H1 (cell line): ENCODE data around the gene ZDHHC3. TPM values are rescaled to one million over a fixed set of nuclear protein-coding genes. Genes with fewer than 3 reads are reported as not detected.

Experiments
- BACH1 ChIP-seq: IDR thresholded peaks from 2 replicates; pipeline ENCODE4 v1.6.1; 2012; ENCODE audit warnings: low read length, improper control_type of control experiment
- CREB1 ChIP-seq: IDR thresholded peaks from 2 replicates; pipeline ENCODE4 v1.6.1; 2012; ENCODE audit warnings: inconsistent platforms
- RAD21 ChIP-seq, 2 experiments: IDR thresholded peaks in 1 of 2; conservative IDR thresholded peaks in 1 of 2; 2 replicates each; pipeline ENCODE4 v1.6.1; 2011; ENCODE audit warnings: low read depth in 2 of 2, low read length in 2 of 2, improper control_type of control experiment in 1 of 2, inconsistent platforms in 1 of 2, mild to moderate bottlenecking in 1 of 2, moderate library complexity in 1 of 2
- SIN3A ChIP-seq, 2 experiments: IDR thresholded peaks in 1 of 2; conservative IDR thresholded peaks in 1 of 2; 2 replicates each; pipeline ENCODE4 v1.6.1; 2011 to 2012; ENCODE audit warnings: low read length in 2 of 2, improper control_type of control experiment in 1 of 2, low read depth in 1 of 2, mild to moderate bottlenecking in 1 of 2
- SIRT6 ChIP-seq: IDR thresholded peaks from one replicate; pipeline ENCODE4 v1.7.1; 2012; ENCODE audit warnings: low read length, inconsistent platforms
- YY1 ChIP-seq: IDR thresholded peaks from 2 replicates; pipeline ENCODE4 v1.6.1; 2011; ENCODE audit warnings: low read depth, mild to moderate bottlenecking, low read length
- ZNF274 ChIP-seq: IDR thresholded peaks from 2 replicates; pipeline ENCODE4 v1.7.0; 2012; ENCODE audit warnings: low read length, borderline replicate concordance; ENCODE audit errors: extremely low read depth
- polyA plus RNA-seq, 7 experiments: library from polyadenylated mRNA; depleted of rRNA in 3 of 7; stranded (reverse) in 5 of 7; unstranded in 2 of 7; fragments of >200 nt in 5 of 7; fragments of 200-250 nt in 2 of 7; gene quantifications; 1 replicate in 5 of 7; 2 replicates in 1 of 7; 4 replicates in 1 of 7; pipeline versions ENCODE4 v1.2.1 to v1.2.3, GENCODE V29; 2011 to 2013; ENCODE audit warnings: missing spikeins in 2 of 7, mixed read lengths in 2 of 7
- total RNA-seq: library from RNA; stranded (reverse); fragmentation: NEBNext Ultra II Directional; extraction: Animal tissue kit (Norgen Biotek cat#: 25700); gene quantifications from 2 replicates; pipeline ENCODE4 v1.2.1, GENCODE V29; 2021

ZDHHC3 gene
- total and polyA plus RNA-seq, 2 of the 8 experiments (the other 6 are each of a cell fraction or from before 2014, with no cell fraction given), result 77.4 to 88.7 TPM

- TF ChIP-seq RAD21 (IDR thresholded peaks at IDR 0.05 in 1 of 2, conservative IDR thresholded peaks at IDR 0.05 in 1 of 2; ENCODE audit: low read depth in 2 of 2, low read length in 2 of 2) (peak; percentile 84 to 85), ZNF274 (no peak), CREB1 (0 out of 2 replicates have a peak, but pooled peaks have one; percentile 11), SIN3A (conservative IDR thresholded peaks at IDR 0.05 in 1 of 2, IDR thresholded peaks at IDR 0.05 in 1 of 2; ENCODE audit: low read depth in 1 of 2, low read length in 2 of 2) (0 out of 4 replicates have a peak, but pooled peaks of 1 of the 2 experiments have one; percentile 50), SIRT6 (no peak), YY1 (peak; percentile 72), BACH1 (no peak)
- TF ChIP-seq, all 59 proteins: peak for 7
These were observed 62.0 kb downstream of the ZDHHC3 start (continued) for GRCh38 chr3:44913868-44914468.
